H1 (cell line): Measurements from ENCODE around the gene KRT27. TPM values are rescaled to one million over a fixed set of nuclear protein-coding genes. Genes with fewer than 3 reads are reported as not detected.

Experiments used
- TAF1 ChIP-seq: IDR thresholded peaks from 2 replicates; pipeline ENCODE4 v1.6.1; 2011; ENCODE audit warnings: mild to moderate bottlenecking, low read depth, low read length
- polyA plus RNA-seq, 7 experiments: library from polyadenylated mRNA; depleted of rRNA in 3 of 7; stranded (reverse) in 5 of 7; unstranded in 2 of 7; fragments of >200 nt in 5 of 7; fragments of 200-250 nt in 2 of 7; gene quantifications; 1 replicate in 5 of 7; 2 replicates in 1 of 7; 4 replicates in 1 of 7; pipeline versions ENCODE4 v1.2.1 to v1.2.3, GENCODE V29; 2011 to 2013; ENCODE audit warnings: missing spikeins in 2 of 7, mixed read lengths in 2 of 7
- total RNA-seq: library from RNA; stranded (reverse); fragmentation: NEBNext Ultra II Directional; extraction: Animal tissue kit (Norgen Biotek cat#: 25700); gene quantifications from 2 replicates; pipeline ENCODE4 v1.2.1, GENCODE V29; 2021

Gene KRT27
- total and polyA plus RNA-seq, 2 of the 8 experiments (the other 6 are each of a cell fraction or from before 2014, with no cell fraction given), result not detected

GRCh38 chr17:40827746-40828453 is 45.5 kb upstream of the KRT27 start (continued):
- TF ChIP-seq TAF1, result no peak
- TF ChIP-seq, all 59 proteins: peak for 0
